H9 (cell line): ENCODE data around the gene PCNX3. TPM values are rescaled to one million over a fixed set of nuclear protein-coding genes. Genes with fewer than 3 reads are reported as not detected.

Source experiments
- DNase-seq: peaks from one replicate; pipeline ENCODE4 v3.0.0-alpha.2; 2017
- H2AFZ ChIP-seq: one replicate; pipeline ENCODE4 v1.6.1; 2013; ENCODE audit warnings: mild to moderate bottlenecking, low read length, control low read depth, moderate library complexity
- H2AK5ac ChIP-seq: 2 replicates; pipeline ENCODE4 v1.6.1; 2013; ENCODE audit warnings: low read length, control low read depth, mixed read lengths; ENCODE audit not compliant: insufficient read length
- H2BK120ac ChIP-seq: one replicate; pipeline ENCODE4 v1.6.1; 2013; ENCODE audit warnings: low read depth, mild to moderate bottlenecking, low read length, control low read depth, inconsistent platforms; ENCODE audit not compliant: poor library complexity, severe bottlenecking
- H2BK12ac ChIP-seq: 2 replicates; pipeline ENCODE4 v1.6.1; 2013; ENCODE audit warnings: low read length, control low read depth, mixed read lengths, low read depth; ENCODE audit not compliant: insufficient read length
- H2BK15ac ChIP-seq: 2 replicates; pipeline ENCODE4 v1.6.1; 2013; ENCODE audit warnings: low read depth, low read length, control low read depth
- H2BK20ac ChIP-seq: one replicate; pipeline ENCODE4 v1.6.1; 2013; ENCODE audit warnings: low read depth, mild to moderate bottlenecking, low read length, control low read depth, inconsistent platforms; ENCODE audit not compliant: poor library complexity, severe bottlenecking
- H2BK5ac ChIP-seq: 2 replicates; pipeline ENCODE4 v1.6.1; 2013; ENCODE audit warnings: low read length, control low read depth, mixed read lengths; ENCODE audit not compliant: insufficient read length
- H3K14ac ChIP-seq: 2 replicates; pipeline ENCODE4 v1.6.1; 2013; ENCODE audit warnings: low read length, control low read depth; ENCODE audit not compliant: insufficient read depth
- H3K18ac ChIP-seq: 2 replicates; pipeline ENCODE4 v1.6.1; 2013; ENCODE audit warnings: low read depth, mild to moderate bottlenecking, mixed read lengths, low read length, control low read depth; ENCODE audit not compliant: insufficient read length
- H3K23ac ChIP-seq: 2 replicates; pipeline ENCODE4 v1.6.1; 2013; ENCODE audit warnings: low read length, control low read depth, mixed read lengths, low read depth; ENCODE audit not compliant: insufficient read length
- H3K23me2 ChIP-seq: 2 replicates; pipeline ENCODE4 v1.6.1; 2013; ENCODE audit warnings: low read depth, mild to moderate bottlenecking, mixed read lengths, low read length, control low read depth; ENCODE audit not compliant: insufficient read length, poor library complexity, severe bottlenecking
- H3K27ac ChIP-seq: 2 replicates; pipeline ENCODE4 v1.5.1; 2013; ENCODE audit warnings: low read length, control low read depth, mixed read lengths, low read depth; ENCODE audit not compliant: insufficient read length
- H3K27me3 ChIP-seq: 2 replicates; pipeline ENCODE4 v1.6.1; 2013; ENCODE audit warnings: low read length, control low read depth, inconsistent platforms; ENCODE audit not compliant: insufficient read depth
- H3K4ac ChIP-seq: 2 replicates; pipeline ENCODE4 v1.6.1; 2013; ENCODE audit warnings: low read depth, mild to moderate bottlenecking, control low read depth, inconsistent platforms, low read length, moderate library complexity
- H3K4me1 ChIP-seq: 2 replicates; pipeline ENCODE4 v1.6.1; 2013; ENCODE audit warnings: low read length, control low read depth, inconsistent platforms; ENCODE audit not compliant: insufficient read depth
- H3K4me2 ChIP-seq: 2 replicates; pipeline ENCODE4 v1.6.1; 2013; ENCODE audit warnings: low read length, control low read depth, mixed read lengths; ENCODE audit not compliant: insufficient read length, insufficient read depth
- H3K56ac ChIP-seq: 2 replicates; pipeline ENCODE4 v1.6.1; 2013; ENCODE audit warnings: low read depth, mild to moderate bottlenecking, mixed read lengths, low read length, control low read depth; ENCODE audit not compliant: insufficient read length
- H3K79me1 ChIP-seq: 2 replicates; pipeline ENCODE4 v1.6.1; 2013; ENCODE audit warnings: low read depth, mild to moderate bottlenecking, moderate library complexity, low read length, control low read depth, inconsistent platforms; ENCODE audit not compliant: insufficient read depth, poor library complexity, severe bottlenecking
- H3K79me2 ChIP-seq: 2 replicates; pipeline ENCODE4 v1.6.1; 2013; ENCODE audit warnings: low read length, control low read depth, inconsistent platforms; ENCODE audit not compliant: insufficient read depth
- H3K9ac ChIP-seq: 2 replicates; pipeline ENCODE4 v1.6.1; 2013; ENCODE audit warnings: low read length, control low read depth, mixed read lengths; ENCODE audit not compliant: insufficient read length; ENCODE audit errors: extremely low read depth
- H3K9me3 ChIP-seq: one replicate; pipeline ENCODE4 v1.6.1; 2013; ENCODE audit warnings: low read depth, low read length, inconsistent platforms; ENCODE audit not compliant: control insufficient read depth
- H3T11ph ChIP-seq: one replicate; pipeline ENCODE4 v1.6.1; 2013; ENCODE audit warnings: mild to moderate bottlenecking, low read length, control low read depth, inconsistent platforms
- H4K20me1 ChIP-seq: one replicate; pipeline ENCODE4 v1.6.1; 2013; ENCODE audit not compliant: control insufficient read depth, insufficient read length, insufficient read depth
- H4K5ac ChIP-seq: 2 replicates; pipeline ENCODE4 v1.6.1; 2013; ENCODE audit warnings: low read depth, mild to moderate bottlenecking, mixed read lengths, low read length, control low read depth; ENCODE audit not compliant: insufficient read length
- H4K8ac ChIP-seq: replicated peaks from 2 replicates; pipeline ENCODE4 v1.6.1; 2013; ENCODE audit warnings: low read length, control low read depth, mixed read lengths, low read depth; ENCODE audit not compliant: insufficient read length
- H4K91ac ChIP-seq: 2 replicates; pipeline ENCODE4 v1.6.1; 2013; ENCODE audit warnings: low read depth, mild to moderate bottlenecking, moderate library complexity, mixed read lengths, low read length, control low read depth; ENCODE audit not compliant: insufficient read length
- H3K27ac Mint-ChIP-seq, 3 experiments: 2 replicates in 2 of 3; 3 replicates in 1 of 3; pipeline ENCODE4 v1.8.0; 2020 to 2021; ENCODE audit warnings: mixed read lengths in 3 of 3, mild to moderate bottlenecking in 1 of 3, moderate library complexity in 1 of 3
- H3K27me3 Mint-ChIP-seq: 2 replicates; pipeline ENCODE4 v1.8.0; 2021; ENCODE audit warnings: low read depth, mild to moderate bottlenecking, moderate library complexity, mixed read lengths
- H3K36me3 Mint-ChIP-seq, 3 experiments: 2 replicates in 2 of 3; 3 replicates in 1 of 3; pipeline ENCODE4 v1.8.0; 2020 to 2021; ENCODE audit warnings: low read depth in 3 of 3, mixed read lengths in 3 of 3; ENCODE audit not compliant: insufficient read depth in 1 of 3
- H3K4me1 Mint-ChIP-seq, 2 experiments: 2 replicates each; pipeline ENCODE4 v1.8.0; 2020; ENCODE audit warnings: mixed read lengths in 2 of 2
- H3K4me3 Mint-ChIP-seq, 2 experiments: 2 replicates in 1 of 2; 3 replicates in 1 of 2; pipeline ENCODE4 v1.8.0; 2020 to 2021; ENCODE audit warnings: mild to moderate bottlenecking in 2 of 2, mixed read lengths in 2 of 2, moderate library complexity in 1 of 2
- H3K9me3 Mint-ChIP-seq, 2 experiments: 2 replicates in 1 of 2; 3 replicates in 1 of 2; pipeline ENCODE4 v1.8.0; 2020; ENCODE audit warnings: mild to moderate bottlenecking in 2 of 2, mixed read lengths in 2 of 2, moderate library complexity in 1 of 2
- CTCF ChIP-seq: fragments of 200-600 bp; sonication (generic); conservative IDR thresholded peaks from 3 replicates; pipeline ENCODE4 v1.8.0; 2021; ENCODE audit warnings: antibody characterized with exemption, mild to moderate bottlenecking
- WGBS: extraction: QIAGEN DNeasy Blood & Tissue Kit; methylation state at CpG from one replicate; pipeline ENCODE4 v1.1.7; 2013; ENCODE audit warnings: missing lambda C conversion rate, low lambda C conversion rate, mixed read lengths; ENCODE audit not compliant: insufficient read length; ENCODE audit errors: extremely low coverage; 5-methylcytosine and 5-hydroxymethylcytosine counted together
- total RNA-seq: library from RNA; stranded (reverse); gene quantifications from 2 replicates; pipeline ENCODE4 v1.2.1, GENCODE V29; 2021

PCNX3 gene
- total RNA-seq, 1 experiment from 2014 or later = 50.5 TPM

- H4K5ac ChIP-seq = no peak overlapping the region
- DNase-seq = no peak
- no peak overlapping the region for H2BK15ac ChIP-seq
- H2BK5ac ChIP-seq = no peak overlapping the region
- no peaks in the 10 kb centered on the region for H3K9me3 Mint-ChIP-seq
- H3K27me3 Mint-ChIP-seq = peaks cover 19% of the 10 kb centered on the region
- H3K9me3 ChIP-seq = no peaks in the 10 kb centered on the region
- peak overlapping the region in 1 of 3 experiments; percentile 57; a peak in 1 of 7 replicates for H3K27ac Mint-ChIP-seq
- H3K4me2 ChIP-seq = no peak overlapping the region
- H3K27me3 ChIP-seq = no peaks in the 10 kb centered on the region; the same call in 1 of the 2 replicates
- no peak overlapping the region for H3K18ac ChIP-seq
- no peak overlapping the region for H4K8ac ChIP-seq
- TF ChIP-seq CTCF = no peak
- no peak overlapping the region for H3K9ac ChIP-seq
- no peak overlapping the region for H4K91ac ChIP-seq
- no peaks in the 10 kb centered on the region for H3K4me1 ChIP-seq
- H2BK12ac ChIP-seq = no peak overlapping the region
- H2AK5ac ChIP-seq = no peak overlapping the region
- no peak overlapping the region for H3K4ac ChIP-seq
- H4K20me1 ChIP-seq = no peaks in the 10 kb centered on the region
- H2AFZ ChIP-seq = no peak overlapping the region
- peaks cover 0 to 4% (median 3%) of the 10 kb centered on the region in 3 experiments; a peak in 3 of 7 replicates for H3K36me3 Mint-ChIP-seq
- no peaks in the 10 kb centered on the region for H3K23me2 ChIP-seq
- H3K79me2 ChIP-seq = no peaks in the 10 kb centered on the region
- H3K27ac ChIP-seq = no peak overlapping the region
- H3K79me1 ChIP-seq = no peaks in the 10 kb centered on the region
- H3K4me3 Mint-ChIP-seq = peak overlapping the region in 1 of 2 experiments; percentile 34; a peak in 3 of 5 replicates
- no peak overlapping the region for H3K23ac ChIP-seq
- no peak overlapping the region for H3K14ac ChIP-seq
- WGBS = no CpG with 5 or more reads among the region's 4 CpGs
- no peak overlapping the region for H2BK120ac ChIP-seq
- no peak overlapping the region for H3K56ac ChIP-seq
- peaks cover under 1 to 30% of the 10 kb centered on the region in 2 experiments; a peak in 3 of 4 replicates for H3K4me1 Mint-ChIP-seq
- no peak overlapping the region for H2BK20ac ChIP-seq
- no peak overlapping the region for H3T11ph ChIP-seq
These were observed 29.3 kb upstream of the PCNX3 start for GRCh38 chr11:65586247-65586630.
